ENCODE data around the gene MORC2. TPM values are rescaled to one million over a fixed set of nuclear protein-coding genes. Genes with fewer than 3 reads are reported as not detected.

Gene MORC2
- total and polyA plus RNA-seq, 2 of the 13 experiments (the other 11 are each of a cell fraction or from before 2014, with no cell fraction given), result 11.9 to 18.3 TPM

DNA sequence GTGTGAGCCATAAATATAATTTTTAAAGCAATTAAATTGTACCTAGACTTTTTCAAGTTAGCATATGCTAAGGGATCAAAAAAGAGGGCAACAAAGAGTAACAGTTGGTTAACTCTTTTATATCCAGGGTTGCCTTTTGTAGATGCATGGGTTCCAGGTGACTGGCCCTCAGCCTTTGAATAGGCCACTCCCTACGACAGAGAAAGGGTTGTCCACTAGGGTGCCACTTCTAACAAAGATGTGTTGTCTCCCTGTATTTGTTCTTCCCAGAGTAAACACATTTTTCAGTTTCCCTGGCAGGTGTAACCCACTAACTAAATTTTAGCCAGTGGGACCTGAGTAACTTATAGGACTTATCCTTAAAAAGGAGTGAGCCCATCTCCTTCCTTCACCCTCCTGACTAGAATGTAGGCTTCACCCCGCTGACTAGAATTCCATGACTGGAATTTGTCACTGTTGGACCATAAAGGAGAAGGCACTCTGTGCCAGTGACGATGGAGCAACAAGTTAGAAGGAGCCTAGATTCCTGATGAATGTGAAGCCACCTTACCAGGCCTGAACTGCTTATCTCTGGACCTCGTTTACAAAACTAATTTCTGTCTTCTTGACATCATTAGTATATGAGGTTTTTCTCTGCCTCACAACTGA lies 17.1 kb upstream of the MORC2 start (continued):
- TF ChIP-seq, protein P1, sequence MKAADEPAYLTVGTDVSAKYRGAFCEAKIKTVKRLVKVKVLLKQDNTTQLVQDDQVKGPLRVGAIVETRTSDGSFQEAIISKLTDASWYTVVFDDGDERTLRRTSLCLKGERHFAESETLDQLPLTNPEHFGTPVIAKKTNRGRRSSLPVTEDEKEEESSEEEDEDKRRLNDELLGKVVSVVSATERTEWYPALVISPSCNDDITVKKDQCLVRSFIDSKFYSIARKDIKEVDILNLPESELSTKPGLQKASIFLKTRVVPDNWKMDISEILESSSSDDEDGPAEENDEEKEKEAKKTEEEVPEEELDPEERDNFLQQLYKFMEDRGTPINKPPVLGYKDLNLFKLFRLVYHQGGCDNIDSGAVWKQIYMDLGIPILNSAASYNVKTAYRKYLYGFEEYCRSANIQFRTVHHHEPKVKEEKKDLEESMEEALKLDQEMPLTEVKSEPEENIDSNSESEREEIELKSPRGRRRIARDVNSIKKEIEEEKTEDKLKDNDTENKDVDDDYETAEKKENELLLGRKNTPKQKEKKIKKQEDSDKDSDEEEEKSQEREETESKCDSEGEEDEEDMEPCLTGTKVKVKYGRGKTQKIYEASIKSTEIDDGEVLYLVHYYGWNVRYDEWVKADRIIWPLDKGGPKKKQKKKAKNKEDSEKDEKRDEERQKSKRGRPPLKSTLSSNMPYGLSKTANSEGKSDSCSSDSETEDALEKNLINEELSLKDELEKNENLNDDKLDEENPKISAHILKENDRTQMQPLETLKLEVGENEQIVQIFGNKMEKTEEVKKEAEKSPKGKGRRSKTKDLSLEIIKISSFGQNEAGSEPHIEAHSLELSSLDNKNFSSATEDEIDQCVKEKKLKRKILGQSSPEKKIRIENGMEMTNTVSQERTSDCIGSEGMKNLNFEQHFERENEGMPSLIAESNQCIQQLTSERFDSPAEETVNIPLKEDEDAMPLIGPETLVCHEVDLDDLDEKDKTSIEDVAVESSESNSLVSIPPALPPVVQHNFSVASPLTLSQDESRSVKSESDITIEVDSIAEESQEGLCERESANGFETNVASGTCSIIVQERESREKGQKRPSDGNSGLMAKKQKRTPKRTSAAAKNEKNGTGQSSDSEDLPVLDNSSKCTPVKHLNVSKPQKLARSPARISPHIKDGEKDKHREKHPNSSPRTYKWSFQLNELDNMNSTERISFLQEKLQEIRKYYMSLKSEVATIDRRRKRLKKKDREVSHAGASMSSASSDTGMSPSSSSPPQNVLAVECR (CRISPR knock-in tag; IDR thresholded peaks at IDR 0.05; ENCODE audit: borderline replicate concordance), result no peak
- TF ChIP-seq ZNF281 (CRISPR knock-in tag; IDR thresholded peaks at IDR 0.05; ENCODE audit: borderline replicate concordance) (no peak), NCOA1 (CRISPR knock-in tag; IDR thresholded peaks at IDR 0.05) (no peak), RFX1 (IDR thresholded peaks at IDR 0.05) (no peak), ZNF180 (CRISPR knock-in tag; IDR thresholded peaks at IDR 0.05; ENCODE audit: borderline replicate concordance, low read depth) (no peak), HOXA3 (CRISPR knock-in tag; IDR thresholded peaks at IDR 0.05) (no peak), ATM (IDR thresholded peaks at IDR 0.05; ENCODE audit: borderline replicate concordance) (no peak), TSC22D2 (CRISPR knock-in tag; IDR thresholded peaks at IDR 0.05; ENCODE audit: borderline replicate concordance) (no peak), ZMYM3 (CRISPR knock-in tag; IDR thresholded peaks at IDR 0.05) (no peak), SAP130 (CRISPR knock-in tag; IDR thresholded peaks at IDR 0.05; ENCODE audit: low read depth) (0 out of 2 replicates have a peak, but pooled peaks have one; percentile 21), MAX (IDR thresholded peaks at IDR 0.05) (no peak), KLF6 (CRISPR knock-in tag; IDR thresholded peaks at IDR 0.05) (no peak), FOXA1 (IDR thresholded peaks at IDR 0.05) (no peak), FOXA1 (CRISPR knock-in tag; IDR thresholded peaks at IDR 0.05) (peak; percentile 46; the same call in 1 of the 2 replicates), RBM39 (IDR thresholded peaks at IDR 0.05; ENCODE audit: low read depth, low read length, poor library complexity, severe bottlenecking) (no peak)
- TF ChIP-seq, protein P2, sequence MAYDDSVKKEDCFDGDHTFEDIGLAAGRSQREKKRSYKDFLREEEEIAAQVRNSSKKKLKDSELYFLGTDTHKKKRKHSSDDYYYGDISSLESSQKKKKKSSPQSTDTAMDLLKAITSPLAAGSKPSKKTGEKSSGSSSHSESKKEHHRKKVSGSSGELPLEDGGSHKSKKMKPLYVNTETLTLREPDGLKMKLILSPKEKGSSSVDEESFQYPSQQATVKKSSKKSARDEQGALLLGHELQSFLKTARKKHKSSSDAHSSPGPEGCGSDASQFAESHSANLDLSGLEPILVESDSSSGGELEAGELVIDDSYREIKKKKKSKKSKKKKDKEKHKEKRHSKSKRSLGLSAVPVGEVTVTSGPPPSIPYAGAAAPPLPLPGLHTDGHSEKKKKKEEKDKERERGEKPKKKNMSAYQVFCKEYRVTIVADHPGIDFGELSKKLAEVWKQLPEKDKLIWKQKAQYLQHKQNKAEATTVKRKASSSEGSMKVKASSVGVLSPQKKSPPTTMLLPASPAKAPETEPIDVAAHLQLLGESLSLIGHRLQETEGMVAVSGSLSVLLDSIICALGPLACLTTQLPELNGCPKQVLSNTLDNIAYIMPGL (CRISPR knock-in tag; IDR thresholded peaks at IDR 0.05; ENCODE audit: borderline replicate concordance in 1 of 2, low read depth in 1 of 2), result no peak

Data from HepG2 (cell line).